Transverse colon (tissue), 4 donors: ENCODE data around the gene CDK11A. TPM values are rescaled to one million over a fixed set of nuclear protein-coding genes. Genes with fewer than 3 reads are reported as not detected.
"Not testable (repeated sequence)": the region's sequence is repeated elsewhere in the genome, so short reads cannot be mapped to it uniquely, and the experiment has no call there.

Source experiments
- DNase-seq: peaks from one replicate; pipeline ENCODE4 v3.0.0-alpha.2; 2019
- H3K27ac ChIP-seq, 4 donors: fragments of 200-600 bp; sonication (generic); 2 replicates each; pipeline ENCODE4 v1.5.1; 2016 to 2018; ENCODE audit warnings: inconsistent platforms in 4 of 4
- H3K27me3 ChIP-seq: fragments of 200-600 bp; sonication (generic); 2 replicates; pipeline ENCODE4 v1.5.1; 2017; ENCODE audit warnings: inconsistent platforms
- H3K36me3 ChIP-seq, 4 donors: fragments of 200-600 bp; sonication (generic); 2 replicates each; pipeline ENCODE4 v1.5.1; 2017 to 2019; ENCODE audit warnings: inconsistent platforms in 4 of 4
- H3K4me1 ChIP-seq, 4 donors: fragments of 200-600 bp; sonication (generic); 2 replicates each; pipeline ENCODE4 v1.5.1; 2017 to 2020; ENCODE audit warnings: inconsistent platforms in 4 of 4
- H3K4me3 ChIP-seq, 4 donors: fragments of 200-600 bp; sonication (generic); 1 replicate in 1 of 4; 2 replicates in 3 of 4; pipeline versions ENCODE4 v1.5.1 to v1.6.1; 2017 to 2019; ENCODE audit warnings: inconsistent platforms in 4 of 4
- H3K9me3 ChIP-seq, 2 donors: fragments of 200-600 bp; sonication (generic); 2 replicates each; pipeline ENCODE4 v1.5.1; 2017 to 2019; ENCODE audit warnings: inconsistent platforms in 2 of 2
- EP300 ChIP-seq: sonication (generic); formaldehyde crosslinking; IDR thresholded peaks from one replicate; pipeline ENCODE4 v1.6.1; 2017; ENCODE audit warnings: antibody characterized with exemption, low read depth
- POLR2A ChIP-seq: fragments of 450-650 bp; IDR thresholded peaks from one replicate; pipeline ENCODE4 v1.6.1; 2016; ENCODE audit warnings: antibody characterized with exemption, mild to moderate bottlenecking, moderate library complexity
- POLR2AphosphoS5 ChIP-seq, 3 donors: sonication (generic); formaldehyde crosslinking; IDR thresholded peaks; one replicate each; pipeline ENCODE4 v1.6.1; 2016; ENCODE audit warnings: antibody characterized with exemption in 3 of 3
- WGBS, 2 donors: methylation state at CpG; one replicate each; pipeline ENCODE4 v1.1.5; 2018; ENCODE audit warnings: low coverage in 1 of 2; 5-methylcytosine and 5-hydroxymethylcytosine counted together
- in situ Hi-C, 4 donors: fragments of 200-750 bp; cut with MboI; loops; one replicate each; pipeline versions ENCODE4 v1.15.0 to v1.15.1; 2017; ENCODE audit warnings: low sequenced_read_pairs in 3 of 4, low pct_ligation_motif_present in 1 of 4, low pct_unique_long_range_greater_than_20kb in 1 of 4
- intact Hi-C: fragments of 100-400 bp; cut with DNase I; formaldehyde crosslinking; loops from one replicate; pipeline ENCODE4 v1.15.1; 2023; ENCODE audit warnings: low total_unique reads
- total RNA-seq, 4 donors: library from RNA; depleted of rRNA; stranded (reverse); fragments of >200 nt; gene quantifications; one replicate each; pipeline ENCODE4 v1.1.0, GENCODE V29; 2016
- TF ChIP-seq, protein P1 (sequence below), 5 experiments: fragments of 200-600 bp in 3 of 5; fragments of 450-650 bp in 2 of 5; sonication (generic) in 3 of 5; IDR thresholded peaks; 1 replicate in 2 of 5; 2 replicates in 3 of 5; pipeline ENCODE4 v1.5.1; 2016 to 2017; ENCODE audit warnings: antibody characterized with exemption in 5 of 5, inconsistent platforms in 3 of 5, mild to moderate bottlenecking in 2 of 5, moderate library complexity in 1 of 5

Gene CDK11A
- total RNA-seq, result 100 to 1,000 TPM in 2 of 4 donors, 10 to 100 TPM in 2; 52.9 to 250 (median 161) TPM

DNA sequence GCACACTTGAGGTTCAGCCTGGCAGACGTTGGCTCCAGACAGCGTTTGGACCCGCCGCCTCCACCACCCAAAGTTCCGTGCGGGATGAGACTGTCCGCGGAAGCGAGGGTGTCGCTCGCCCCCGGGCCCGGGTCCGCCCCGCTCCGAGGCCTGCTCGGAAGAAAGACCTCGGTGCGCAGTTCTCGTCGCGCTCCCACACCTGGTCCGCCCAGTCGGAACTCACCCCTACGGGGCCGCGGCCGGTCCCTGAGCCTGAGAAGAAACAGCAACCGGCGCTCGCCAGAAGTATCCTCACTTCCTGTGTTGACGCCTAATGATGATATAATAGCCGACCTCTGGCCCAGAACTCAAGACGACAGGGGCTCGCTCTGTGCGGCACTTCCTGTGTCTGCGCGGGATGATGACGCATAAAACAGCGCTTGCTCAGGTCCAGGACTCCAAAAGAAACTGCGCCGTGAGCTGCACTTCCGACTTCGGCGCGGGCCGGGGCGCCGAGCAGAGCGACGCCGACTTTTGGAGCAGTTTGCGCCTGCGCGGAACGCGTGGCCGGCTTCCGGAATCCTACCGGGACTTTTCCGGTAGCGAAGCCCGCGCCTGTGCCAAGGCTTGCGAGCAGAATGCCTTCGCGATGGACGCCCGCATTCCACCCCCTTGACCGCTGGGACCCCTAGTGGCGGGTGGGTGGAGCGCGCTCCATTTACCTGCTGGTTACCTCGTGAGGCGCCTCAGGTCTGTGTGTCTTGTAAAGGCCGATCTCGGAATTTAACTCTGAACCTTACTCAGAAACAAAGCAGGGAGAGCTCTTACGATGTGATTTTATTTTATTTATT is at the start of gene CDK11A:
Gene CDK11A (minus strand): TSS at position 323 of the 830 bp plus-strand sequence. CDS start 1,539 bp downstream, outside the sequence.
- H3K4me1 ChIP-seq, result peaks cover 0 to 17% (median 6%) of the 10 kb centered on the region in 4 donors
- H3K36me3 ChIP-seq, intact Hi-C loops, H3K27me3 ChIP-seq, H3K9me3 ChIP-seq: not testable (repeated sequence)
- 0% methylated on average over 15 of the region's 78 CpGs; no CpG with 5 or more reads in 1 of the 2 donors for WGBS, 2 donors
- peak within 1 kb of the TSS; percentile 91 to 98 (median 96) for H3K27ac ChIP-seq
- in situ Hi-C loops, result loop anchor here in 1 of 4 donors (5.0 kb wide), 1 partner anchor 67 kb away; the partner anchor contains the start of gene CDK11B
- TF ChIP-seq, protein P1, sequence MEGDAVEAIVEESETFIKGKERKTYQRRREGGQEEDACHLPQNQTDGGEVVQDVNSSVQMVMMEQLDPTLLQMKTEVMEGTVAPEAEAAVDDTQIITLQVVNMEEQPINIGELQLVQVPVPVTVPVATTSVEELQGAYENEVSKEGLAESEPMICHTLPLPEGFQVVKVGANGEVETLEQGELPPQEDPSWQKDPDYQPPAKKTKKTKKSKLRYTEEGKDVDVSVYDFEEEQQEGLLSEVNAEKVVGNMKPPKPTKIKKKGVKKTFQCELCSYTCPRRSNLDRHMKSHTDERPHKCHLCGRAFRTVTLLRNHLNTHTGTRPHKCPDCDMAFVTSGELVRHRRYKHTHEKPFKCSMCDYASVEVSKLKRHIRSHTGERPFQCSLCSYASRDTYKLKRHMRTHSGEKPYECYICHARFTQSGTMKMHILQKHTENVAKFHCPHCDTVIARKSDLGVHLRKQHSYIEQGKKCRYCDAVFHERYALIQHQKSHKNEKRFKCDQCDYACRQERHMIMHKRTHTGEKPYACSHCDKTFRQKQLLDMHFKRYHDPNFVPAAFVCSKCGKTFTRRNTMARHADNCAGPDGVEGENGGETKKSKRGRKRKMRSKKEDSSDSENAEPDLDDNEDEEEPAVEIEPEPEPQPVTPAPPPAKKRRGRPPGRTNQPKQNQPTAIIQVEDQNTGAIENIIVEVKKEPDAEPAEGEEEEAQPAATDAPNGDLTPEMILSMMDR (IDR thresholded peaks at IDR 0.05), result peak; percentile 25 to 76 (median 43)
- peak; percentile 94 for TF ChIP-seq POLR2A
- TF ChIP-seq POLR2AphosphoS5 (IDR thresholded peaks at IDR 0.05), result peak; percentile 77 to 96 (median 94)
- peak within 1 kb of the TSS; percentile 56 to 80 (median 72) for H3K4me3 ChIP-seq
- DNase-seq, result peak; percentile 98

DNA sequence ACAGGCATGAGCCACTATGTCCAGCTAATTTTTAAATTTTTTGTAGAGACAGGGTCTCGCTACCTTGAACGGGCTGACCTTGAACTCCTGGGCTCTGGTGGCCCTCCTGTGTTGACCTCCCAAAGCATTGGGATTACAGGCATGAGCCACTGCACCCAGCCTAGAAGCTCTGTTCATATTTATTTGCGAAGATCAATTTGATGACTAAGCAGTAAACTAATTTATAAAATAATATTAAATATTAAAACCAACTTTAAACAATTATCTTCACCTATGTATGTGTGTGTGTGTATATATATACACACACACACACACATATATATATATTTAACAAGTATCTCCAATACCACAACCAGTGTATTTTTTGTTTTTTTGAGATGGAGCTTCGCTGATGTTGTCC is 49.7 kb upstream of the CDK11A start:
- in situ Hi-C loops, result loop anchor here in 1 of 4 donors (25.0 kb wide), 1 partner anchor 113 kb away; the partner anchor contains the start of gene GNB1
- intact Hi-C loops, result no loop called here
- no peak for DNase-seq
- Histone ChIP-seq H3K27ac (no peak overlapping the region), H3K36me3 (peaks cover 0 to 18% (median 8%) of the 10 kb centered on the region in 4 donors), H3K4me1 (peaks cover 20 to 35% (median 33%) of the 10 kb centered on the region in 4 donors), H3K27me3 (no peaks in the 10 kb centered on the region), H3K9me3 (peaks cover 4 to 7% of the 10 kb centered on the region in 2 donors), H3K4me3 (no peak overlapping the region)
- 100% methylated on average over 4 of the region's 4 CpGs for WGBS, 2 donors
- TF ChIP-seq, protein P1 (IDR thresholded peaks at IDR 0.05), result no peak
- no peak for TF ChIP-seq EP300
- no peak for TF ChIP-seq POLR2AphosphoS5 (IDR thresholded peaks at IDR 0.05)
- TF ChIP-seq POLR2A, result no peak

GRCh38 chr1:1771096-1771495 is 46.9 kb upstream of the CDK11A start:
- H3K4me1 ChIP-seq, result peaks cover 11 to 16% (median 13%) of the 10 kb centered on the region in 4 donors
- no peak for DNase-seq
- no peaks in the 10 kb centered on the region for H3K27me3 ChIP-seq
- in situ Hi-C loops (loop anchor here in 1 of 4 donors (25.0 kb wide), 1 partner anchor 116 kb away; the partner anchor contains the start of gene GNB1), intact Hi-C loops (no loop called here)
- 97 to 100% methylated on average over 3 of the region's 3 CpGs for WGBS, 2 donors
- TF ChIP-seq POLR2A (no peak), EP300 (no peak), POLR2AphosphoS5 (IDR thresholded peaks at IDR 0.05) (no peak)
- TF ChIP-seq, protein P1 (IDR thresholded peaks at IDR 0.05), result no peak
- H3K36me3 ChIP-seq, result peaks cover 0 to 24% (median 8%) of the 10 kb centered on the region in 4 donors
- H3K4me3 ChIP-seq, result no peak overlapping the region
- peaks cover 4 to 7% of the 10 kb centered on the region in 2 donors for H3K9me3 ChIP-seq
- no peak overlapping the region for H3K27ac ChIP-seq

GRCh38 chr1:1770102-1770501 is 45.9 kb upstream of the CDK11A start:
- H3K27me3 ChIP-seq, result no peaks in the 10 kb centered on the region
- H3K27ac ChIP-seq, result no peak overlapping the region
- intact Hi-C loops, result no loop called here
- H3K4me3 ChIP-seq, result no peak overlapping the region
- TF ChIP-seq POLR2AphosphoS5 (IDR thresholded peaks at IDR 0.05), result no peak
- in situ Hi-C loops, result loop anchor here in 1 of 4 donors (25.0 kb wide), 1 partner anchor 117 kb away; the partner anchor contains the start of gene GNB1
- peaks cover 0 to 24% (median 10%) of the 10 kb centered on the region in 4 donors for H3K36me3 ChIP-seq
- peaks cover 4 to 7% of the 10 kb centered on the region in 2 donors for H3K9me3 ChIP-seq
- DNase-seq, result no peak
- H3K4me1 ChIP-seq, result peaks cover under 1 to 6% (median 4%) of the 10 kb centered on the region in 4 donors
- 86 to 98% methylated on average over 3 of the region's 3 CpGs for WGBS, 2 donors
